MCF 10A (cell line): ENCODE measurements around the gene FAM20A. TPM values are rescaled to one million over a fixed set of nuclear protein-coding genes. Genes with fewer than 3 reads are reported as not detected.

Experiments
- BruUV-seq: library from RNA; stranded (reverse); fragments of 400-500 nt; replicated peaks from 2 replicates; lab custom pipeline; 2021; lab: Mats Ljungman, UMichigan
- CTCF ChIA-PET: fragments of 300-600 bp; sonication (Branson Sonifier 250); formaldehyde crosslinking; extraction: SDS; loops from one replicate; lab custom pipeline; 2021; ENCODE audit warnings: antibody characterized with exemption, inconsistent platforms; lab: Yijun Ruan, JAX
- POLR2A ChIA-PET: fragments of 300-600, 350-650 bp; sonication (Branson Sonifier 250); formaldehyde crosslinking; extraction: SDS; loops from one replicate; lab custom pipeline; 2020; ENCODE audit warnings: antibody characterized with exemption, inconsistent platforms; lab: Yijun Ruan, JAX
- DNase-seq: peaks from one replicate; pipeline ENCODE4 v3.0.0-alpha.2; 2018; ENCODE audit not compliant: unreplicated experiment
- H3K27ac Mint-ChIP-seq: one replicate; pipeline ENCODE4 v1.8.0; 2022; ENCODE audit warnings: mild to moderate bottlenecking, low read depth, mixed read lengths; ENCODE audit not compliant: unreplicated experiment
- H3K27me3 Mint-ChIP-seq: one replicate; pipeline ENCODE4 v1.8.0; 2022; ENCODE audit warnings: mixed read lengths; ENCODE audit not compliant: insufficient read depth, unreplicated experiment
- H3K36me3 Mint-ChIP-seq: one replicate; pipeline ENCODE4 v1.8.0; 2022; ENCODE audit warnings: mild to moderate bottlenecking, moderate library complexity, mixed read lengths; ENCODE audit not compliant: insufficient read depth, unreplicated experiment
- H3K4me1 Mint-ChIP-seq: one replicate; pipeline ENCODE4 v1.8.0; 2022; ENCODE audit warnings: mixed read lengths; ENCODE audit not compliant: insufficient read depth, unreplicated experiment
- H3K4me3 Mint-ChIP-seq: one replicate; pipeline ENCODE4 v1.8.0; 2022; ENCODE audit warnings: mild to moderate bottlenecking, moderate library complexity, mixed read lengths; ENCODE audit not compliant: unreplicated experiment
- H3K9me3 Mint-ChIP-seq: one replicate; pipeline ENCODE4 v1.8.0; 2022; ENCODE audit warnings: mixed read lengths; ENCODE audit not compliant: unreplicated experiment
- CTCF ChIP-seq: fragments of 200-600 bp; IDR thresholded peaks from one replicate; pipeline ENCODE4 v1.8.0; 2022; ENCODE audit warnings: antibody characterized with exemption, mild to moderate bottlenecking; ENCODE audit not compliant: unreplicated experiment
- intact Hi-C: fragments of 100-400 bp; cut with micrococcal nuclease; formaldehyde crosslinking; loops from 2 replicates; pipeline ENCODE4 v1.14.1; 2022
- total RNA-seq: library from RNA; stranded (reverse); gene quantifications from 2 replicates; pipeline ENCODE4 v1.2.3, GENCODE V29; 2022

The FAM20A gene
- total RNA-seq, 1 experiment from 2014 or later = not detected

GRCh38 chr17:68596411-68596945, 4.7 kb downstream of the FAM20A start:
- Mint-ChIP-seq H3K36me3 (no peaks in the 10 kb centered on the region), H3K4me1 (no peaks in the 10 kb centered on the region), H3K27ac (no peak overlapping the region), H3K9me3 (no peaks in the 10 kb centered on the region), H3K27me3 (peaks cover 34% of the 10 kb centered on the region), H3K4me3 (no peak overlapping the region)
- ChIA-PET POLR2A (no interaction called here), CTCF (interaction anchor here (0.7 to 1.1 kb wide), 2 partner anchors 10 to 12 kb away, joined by 4 to 5 read pairs; no protein-coding TSS in a partner anchor)
- DNase-seq = no peak
- no peak for TF ChIP-seq CTCF
- intact Hi-C loops = no loop called here
- BruUV-seq = no TSS peak

GRCh38 chr17:68595986-68596385, 5.2 kb downstream of the FAM20A start:
- no peaks in the 10 kb centered on the region for H3K9me3 Mint-ChIP-seq
- no peak for TF ChIP-seq CTCF
- ChIA-PET POLR2A (no interaction called here), CTCF (interaction anchor here (1.1 kb wide), 1 partner anchor 9 kb away, joined by 4 read pairs; no protein-coding TSS in a partner anchor)
- H3K4me3 Mint-ChIP-seq = no peak overlapping the region
- H3K36me3 Mint-ChIP-seq = no peaks in the 10 kb centered on the region
- no TSS peak for BruUV-seq
- no peak for DNase-seq
- peaks cover 31% of the 10 kb centered on the region for H3K27me3 Mint-ChIP-seq
- H3K4me1 Mint-ChIP-seq = no peaks in the 10 kb centered on the region
- intact Hi-C loops = no loop called here
- H3K27ac Mint-ChIP-seq = no peak overlapping the region

- Mint-ChIP-seq H3K4me1 (no peaks in the 10 kb centered on the region), H3K27ac (no peak overlapping the region), H3K9me3 (no peaks in the 10 kb centered on the region), H3K36me3 (no peaks in the 10 kb centered on the region), H3K4me3 (no peak overlapping the region), H3K27me3 (peaks cover 31% of the 10 kb centered on the region)
- DNase-seq = no peak
- TF ChIP-seq CTCF = no peak
- no TSS peak for BruUV-seq
- intact Hi-C loops = no loop called here
- ChIA-PET POLR2A (interaction anchor here (0.6 kb wide), 1 partner anchor 272 kb away, joined by 3 read pairs; no protein-coding TSS in a partner anchor), CTCF (interaction anchor here (0.6 to 1.1 kb wide), 2 partner anchors 9 to 423 kb away, joined by 3 to 4 read pairs; no protein-coding TSS in a partner anchor)
Observed at GRCh38 chr17:68595496-68595895, 5.7 kb downstream of the FAM20A start.

GRCh38 chr17:68594552-68594951, 6.6 kb downstream of the FAM20A start:
- Mint-ChIP-seq H3K36me3 (no peaks in the 10 kb centered on the region), H3K4me3 (no peak overlapping the region), H3K4me1 (no peaks in the 10 kb centered on the region), H3K27ac (no peak overlapping the region), H3K9me3 (no peaks in the 10 kb centered on the region), H3K27me3 (peaks cover 24% of the 10 kb centered on the region)
- POLR2A ChIA-PET = no interaction called here
- no TSS peak for BruUV-seq
- DNase-seq = no peak
- CTCF ChIA-PET = no interaction called here
- TF ChIP-seq CTCF = no peak
- intact Hi-C loops = no loop called here
